OCI-LY3 (cell line): ENCODE data around the gene RABEPK.

ENCODE experiments used
- CTCF ChIP-seq: fragments of 200-600, 300-600 bp; sonication (generic); IDR thresholded peaks from 2 replicates; pipeline ENCODE4 v1.5.1; 2014; ENCODE audit warnings: antibody characterized with exemption, low read length, low read depth
- EZH2phosphoT487 ChIP-seq: fragments of 200-600 bp; shearing (Covaris generic); IDR thresholded peaks from 2 replicates; pipeline ENCODE4 v1.6.1; 2018; ENCODE audit warnings: antibody characterized with exemption, mixed run types, low read depth

DNA sequence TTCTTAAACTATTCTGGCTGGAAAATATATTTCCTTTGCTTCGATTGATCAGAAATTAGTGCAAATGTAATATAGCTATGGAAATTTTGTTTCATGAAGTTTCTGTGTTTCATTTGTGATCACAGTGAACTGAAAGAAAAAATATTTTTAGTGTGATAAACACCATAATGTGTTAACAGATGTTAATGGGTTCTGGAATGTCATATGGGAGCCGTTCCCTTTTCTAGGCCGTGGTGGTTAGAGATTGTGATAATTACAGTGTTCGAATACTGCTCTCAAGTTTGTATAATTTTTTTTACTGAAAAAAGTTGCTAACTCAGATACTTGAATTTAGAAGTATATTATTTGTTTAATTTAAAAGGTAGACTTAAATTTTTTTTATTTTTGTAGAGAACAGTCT lies 80.6 kb downstream of the RABEPK start:
- TF ChIP-seq CTCF (no peak), EZH2phosphoT487 (no peak)
